ENCODE data around the gene RBBP8. TPM values are rescaled to one million over a fixed set of nuclear protein-coding genes. Genes with fewer than 3 reads are reported as not detected.
A peak's percentile ranks its signal among the peaks of the same experiment; 100 is the strongest.
"Not testable (repeated sequence)": the region's sequence is repeated elsewhere in the genome, so short reads cannot be mapped to it uniquely, and the experiment has no call there.

The RBBP8 gene
- total and polyA plus RNA-seq, 12 donors = 8.0 to 34.7 (median 15.4) TPM

DNA sequence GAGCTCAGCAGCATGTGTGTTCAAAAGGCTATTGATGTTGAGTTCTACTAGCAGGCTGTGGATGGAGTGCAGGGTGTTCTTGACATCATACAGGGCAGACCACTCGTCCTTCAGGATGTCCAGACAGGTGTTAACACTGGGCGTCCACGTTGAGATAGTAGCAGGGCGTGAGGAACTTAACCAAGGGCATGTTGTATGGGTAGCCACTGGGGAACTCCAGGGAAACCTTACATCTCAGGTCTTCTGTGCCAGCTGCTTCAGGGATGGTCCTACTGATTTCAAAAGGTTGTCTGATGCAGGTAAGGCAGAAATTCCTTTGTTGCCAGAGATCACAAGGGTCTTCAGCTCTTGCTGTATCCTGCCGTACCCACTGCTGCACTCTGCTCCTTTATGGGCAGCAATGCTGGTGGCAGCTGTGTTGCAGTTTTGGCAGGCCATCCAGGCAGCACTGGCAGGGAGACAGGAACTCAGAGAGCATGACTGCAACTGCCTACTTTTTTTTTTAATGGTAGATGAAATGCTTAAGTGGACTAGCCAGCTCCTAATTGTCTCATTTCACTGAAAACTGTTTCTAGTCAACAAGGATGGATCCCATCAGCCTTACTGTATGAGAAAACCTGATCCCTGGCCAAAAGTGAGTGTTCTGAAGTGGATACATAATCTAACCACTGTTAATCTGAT lies 32.4 kb upstream of the RBBP8 start:
- Histone ChIP-seq H3K4me1 (replicated peaks in 1 of 2) (no peaks in the 10 kb centered on the region), H3K36me3 (replicated peaks in 1 of 2) (no peaks in the 10 kb centered on the region), H3K27ac (no peak overlapping the region), H3K27me3 (no peaks in the 10 kb centered on the region), H3K9me3 (replicated peaks in 1 of 3) (no peaks in the 10 kb centered on the region), H3K4me3 (no peak overlapping the region)
- DNase-seq = no peak
- 79 to 92% (median 86%) methylated on average over 5 of the region's 5 CpGs for WGBS, 4 donors
- TF ChIP-seq, protein P1, sequence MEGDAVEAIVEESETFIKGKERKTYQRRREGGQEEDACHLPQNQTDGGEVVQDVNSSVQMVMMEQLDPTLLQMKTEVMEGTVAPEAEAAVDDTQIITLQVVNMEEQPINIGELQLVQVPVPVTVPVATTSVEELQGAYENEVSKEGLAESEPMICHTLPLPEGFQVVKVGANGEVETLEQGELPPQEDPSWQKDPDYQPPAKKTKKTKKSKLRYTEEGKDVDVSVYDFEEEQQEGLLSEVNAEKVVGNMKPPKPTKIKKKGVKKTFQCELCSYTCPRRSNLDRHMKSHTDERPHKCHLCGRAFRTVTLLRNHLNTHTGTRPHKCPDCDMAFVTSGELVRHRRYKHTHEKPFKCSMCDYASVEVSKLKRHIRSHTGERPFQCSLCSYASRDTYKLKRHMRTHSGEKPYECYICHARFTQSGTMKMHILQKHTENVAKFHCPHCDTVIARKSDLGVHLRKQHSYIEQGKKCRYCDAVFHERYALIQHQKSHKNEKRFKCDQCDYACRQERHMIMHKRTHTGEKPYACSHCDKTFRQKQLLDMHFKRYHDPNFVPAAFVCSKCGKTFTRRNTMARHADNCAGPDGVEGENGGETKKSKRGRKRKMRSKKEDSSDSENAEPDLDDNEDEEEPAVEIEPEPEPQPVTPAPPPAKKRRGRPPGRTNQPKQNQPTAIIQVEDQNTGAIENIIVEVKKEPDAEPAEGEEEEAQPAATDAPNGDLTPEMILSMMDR (IDR thresholded peaks at IDR 0.05) = no peak
- TF ChIP-seq POLR2A (IDR thresholded peaks at IDR 0.05) = no peak
- intact Hi-C loops (cut with DNase I) = no loop called here

DNA sequence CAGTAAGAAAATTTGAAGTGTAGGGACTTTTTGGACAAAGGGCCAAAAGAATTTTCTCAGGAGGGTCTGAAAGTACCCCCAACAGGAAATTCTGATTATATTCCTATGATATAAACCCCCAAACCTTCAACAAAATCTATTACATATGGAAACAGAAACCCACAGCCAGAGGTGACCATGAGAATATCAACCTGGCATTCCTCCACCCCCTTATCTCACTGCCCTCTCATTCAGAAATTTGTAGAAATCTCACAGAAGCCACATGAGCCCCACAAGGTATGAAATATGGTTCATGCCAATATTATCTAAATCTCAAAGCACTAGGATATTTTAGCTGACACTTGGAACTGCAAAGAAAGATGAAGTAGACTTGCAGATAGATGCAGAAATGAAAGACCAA lies 31.0 kb upstream of the RBBP8 start:
- DNase-seq = peak in 1 of 7 donors; percentile 5
- intact Hi-C loops (cut with DNase I) = no loop called here
- H3K4me1 ChIP-seq (replicated peaks in 1 of 2) = no peaks in the 10 kb centered on the region
- H3K27me3 ChIP-seq = no peaks in the 10 kb centered on the region
- H3K36me3 ChIP-seq (replicated peaks in 1 of 2) = no peaks in the 10 kb centered on the region
- H3K4me3 ChIP-seq = no peak overlapping the region
- H3K9me3 ChIP-seq (replicated peaks in 1 of 3) = no peaks in the 10 kb centered on the region
- no peak overlapping the region for H3K27ac ChIP-seq
- TF ChIP-seq POLR2A (IDR thresholded peaks at IDR 0.05) = no peak
- TF ChIP-seq, protein P1 (IDR thresholded peaks at IDR 0.05) = no peak

DNA sequence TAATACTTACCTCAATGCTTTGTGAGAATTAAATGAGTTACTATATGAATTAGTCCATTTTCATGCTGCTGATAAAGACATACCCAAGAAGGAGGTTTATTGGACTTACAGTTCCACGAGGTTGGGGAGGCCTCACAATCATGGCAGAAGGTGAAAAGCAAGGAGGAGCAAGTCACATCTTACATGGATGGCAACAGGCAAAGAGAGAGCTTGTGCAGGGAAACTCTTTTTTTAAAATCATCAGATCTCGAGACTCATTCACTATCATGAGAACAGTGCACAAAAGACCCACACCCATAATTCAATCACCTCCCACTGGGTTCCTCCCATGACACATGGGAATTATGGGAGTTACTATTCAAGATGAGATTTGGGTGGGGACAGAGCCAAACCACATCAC lies 29.9 kb upstream of the RBBP8 start:
- H3K4me1 ChIP-seq (replicated peaks in 1 of 2); H3K27me3 ChIP-seq; DNase-seq; H3K4me3 ChIP-seq; H3K9me3 ChIP-seq (replicated peaks in 1 of 3); H3K27ac ChIP-seq; H3K36me3 ChIP-seq (replicated peaks in 1 of 2); intact Hi-C loops (cut with DNase I): not testable (repeated sequence)
- 82 to 93% (median 91%) methylated on average over 2 of the region's 2 CpGs for WGBS, 4 donors

DNA sequence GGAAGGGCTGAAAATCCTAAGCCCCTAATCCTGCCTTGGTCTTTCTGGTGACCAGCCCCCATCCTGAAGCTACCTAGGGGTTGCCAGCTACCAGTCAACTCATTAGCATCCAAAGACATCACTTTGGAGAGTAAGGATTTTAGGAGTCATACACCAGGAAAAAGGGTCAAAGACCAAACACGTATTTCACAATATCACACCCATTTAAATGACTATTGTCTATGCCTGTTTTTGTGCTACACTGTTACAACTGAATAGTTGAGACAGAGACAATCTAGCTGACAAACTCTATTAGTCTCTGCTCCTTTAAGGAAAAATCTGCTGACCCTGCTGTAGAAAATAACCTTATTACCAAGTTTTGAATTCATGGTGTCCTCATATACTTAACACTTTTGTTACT lies 21.0 kb upstream of the RBBP8 start:
- TF ChIP-seq, protein P1 (IDR thresholded peaks at IDR 0.05) = no peak
- TF ChIP-seq POLR2A (IDR thresholded peaks at IDR 0.05) = no peak
- H3K4me1 ChIP-seq (replicated peaks in 1 of 2) = no peaks in the 10 kb centered on the region
- WGBS, 4 donors = 86 to 100% (median 94%) methylated on average over 1 of the region's 1 CpG
- no peaks in the 10 kb centered on the region for H3K27me3 ChIP-seq
- H3K4me3 ChIP-seq = no peak overlapping the region
- no peak for DNase-seq
- H3K9me3 ChIP-seq (replicated peaks in 1 of 3) = no peaks in the 10 kb centered on the region
- H3K27ac ChIP-seq = no peak overlapping the region
- intact Hi-C loops (cut with DNase I) = no loop called here
- H3K36me3 ChIP-seq (replicated peaks in 1 of 2) = no peaks in the 10 kb centered on the region

DNA sequence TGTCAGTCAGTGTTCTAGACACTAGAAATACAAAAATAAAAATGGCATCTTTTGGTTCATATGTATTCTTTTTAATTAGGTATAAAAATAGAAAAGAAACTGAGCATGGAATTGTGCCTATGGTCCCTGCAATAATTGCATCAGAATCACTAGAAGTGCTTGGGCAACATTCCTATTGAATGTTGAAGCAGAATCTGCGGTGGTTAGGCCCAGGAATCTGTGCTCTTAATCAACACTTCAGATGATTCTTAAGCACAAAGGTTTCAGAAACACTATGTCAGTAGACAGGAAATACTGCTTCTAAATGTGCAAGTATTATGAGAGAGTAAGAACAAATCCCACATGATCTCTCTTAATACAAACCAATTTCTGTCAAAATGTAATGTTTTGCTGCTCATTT lies 20.3 kb upstream of the RBBP8 start:
- WGBS, 4 donors = 95 to 100% (median 96%) methylated on average over 1 of the region's 1 CpG
- intact Hi-C loops (cut with DNase I) = no loop called here
- Histone ChIP-seq H3K27ac (no peak overlapping the region), H3K4me1 (replicated peaks in 1 of 2) (no peaks in the 10 kb centered on the region), H3K36me3 (replicated peaks in 1 of 2) (no peaks in the 10 kb centered on the region), H3K4me3 (no peak overlapping the region), H3K27me3 (no peaks in the 10 kb centered on the region), H3K9me3 (replicated peaks in 1 of 3) (no peaks in the 10 kb centered on the region)
- DNase-seq = no peak
- TF ChIP-seq POLR2A (IDR thresholded peaks at IDR 0.05) = no peak
- TF ChIP-seq, protein P1 (IDR thresholded peaks at IDR 0.05) = no peak

Data from adrenal gland (tissue), 12 donors.